Loucy (cell line): ENCODE results near the gene HS6ST3.

Experiments used
- H2AFZ ChIP-seq: fragments of 200-600 bp; sonication (generic); 2 replicates; pipeline ENCODE4 v1.6.0; 2016; ENCODE audit warnings: antibody characterized with exemption, mild to moderate bottlenecking, low read length, moderate library complexity
- H3F3A ChIP-seq: fragments of 200-600 bp; 2 replicates; pipeline ENCODE4 v1.6.0; 2016; ENCODE audit warnings: antibody characterized with exemption, low read depth, mild to moderate bottlenecking
- H3K27me3 ChIP-seq: fragments of 200-600 bp; sonication (generic); 2 replicates; pipeline ENCODE4 v1.6.1; 2014; ENCODE audit warnings: low read length, mild to moderate bottlenecking; ENCODE audit not compliant: insufficient read depth, poor library complexity, severe bottlenecking
- H3K36me3 ChIP-seq: fragments of 200-600 bp; sonication (generic); 2 replicates; pipeline ENCODE4 v1.6.1; 2016; ENCODE audit warnings: low read length; ENCODE audit not compliant: insufficient read depth
- H3K4me1 ChIP-seq: fragments of 200-600 bp; sonication (generic); 2 replicates; pipeline ENCODE4 v1.5.1; 2014; ENCODE audit warnings: low read length, mild to moderate bottlenecking; ENCODE audit not compliant: insufficient read depth, poor library complexity, severe bottlenecking
- H3K4me2 ChIP-seq: fragments of 200-600 bp; sonication (generic); 2 replicates; pipeline ENCODE4 v1.6.0; 2014; ENCODE audit warnings: antibody characterized with exemption, low read length, low read depth, mild to moderate bottlenecking; ENCODE audit not compliant: poor library complexity, severe bottlenecking
- H3K4me3 ChIP-seq: fragments of 200-600 bp; sonication (generic); 2 replicates; pipeline ENCODE4 v1.5.1; 2014; ENCODE audit warnings: low read length, mild to moderate bottlenecking, mixed read lengths; ENCODE audit not compliant: poor library complexity, severe bottlenecking
- H3K79me2 ChIP-seq: fragments of 200-600 bp; sonication (generic); 2 replicates; pipeline ENCODE4 v1.6.1; 2014; ENCODE audit warnings: low read length; ENCODE audit not compliant: insufficient read depth
- H3K9ac ChIP-seq: fragments of 200-600 bp; sonication (generic); 2 replicates; pipeline ENCODE4 v1.6.0; 2014; ENCODE audit warnings: mild to moderate bottlenecking, low read depth, low read length, moderate library complexity; ENCODE audit not compliant: poor library complexity, severe bottlenecking
- H3K9me2 ChIP-seq: fragments of 200-600 bp; sonication (generic); replicated peaks from 2 replicates; pipeline ENCODE4 v1.6.1; 2016; ENCODE audit warnings: low read depth, low read length, mixed read lengths
- H3K9me3 ChIP-seq: fragments of 200-600 bp; sonication (generic); 2 replicates; pipeline ENCODE4 v1.6.1; 2014; ENCODE audit warnings: mild to moderate bottlenecking, antibody characterized with exemption, low read length, low read depth; ENCODE audit not compliant: insufficient read depth
- H4K20me1 ChIP-seq: fragments of 200-600 bp; sonication (generic); 2 replicates; pipeline ENCODE4 v1.6.0; 2014; ENCODE audit warnings: antibody characterized with exemption, low read length, mild to moderate bottlenecking; ENCODE audit not compliant: insufficient read depth, poor library complexity, severe bottlenecking
- EZH2phosphoT487 ChIP-seq: fragments of 200-600 bp; IDR thresholded peaks from 2 replicates; pipeline ENCODE4 v1.6.1; 2018; ENCODE audit warnings: antibody characterized with exemption, mild to moderate bottlenecking, moderate library complexity, borderline replicate concordance
- TF ChIP-seq, protein P1 (sequence below): fragments of 200-600 bp; sonication (generic); conservative IDR thresholded peaks from 2 replicates; pipeline ENCODE4 v1.5.1; 2014; ENCODE audit warnings: mild to moderate bottlenecking, antibody characterized with exemption, low read length

HS6ST3 gene

DNA sequence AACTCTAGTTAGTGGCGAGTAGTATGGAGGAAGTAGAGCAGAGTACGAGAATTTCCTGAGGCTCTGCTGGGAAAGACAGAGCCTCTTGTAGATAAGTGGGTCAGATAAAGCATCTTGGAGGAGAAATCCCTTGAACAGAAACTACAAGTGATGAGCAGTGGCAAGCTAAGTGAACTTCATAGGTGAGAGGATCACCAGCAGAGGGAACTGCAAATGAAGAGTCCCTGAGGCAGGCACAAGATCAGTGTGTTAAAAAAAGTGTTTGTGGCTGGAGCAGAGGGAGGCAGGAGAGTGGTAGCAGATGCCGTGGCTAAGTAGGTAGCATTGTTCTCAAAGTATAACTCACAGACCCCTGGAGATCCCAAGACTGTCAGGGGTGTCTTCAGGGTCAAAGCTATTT, 437.6 kb downstream of the HS6ST3 start:
- H3K9me3 ChIP-seq, result no peaks in the 10 kb centered on the region
- H3K4me1 ChIP-seq, result no peaks in the 10 kb centered on the region
- no peaks in the 10 kb centered on the region for H3K9me2 ChIP-seq
- H2AFZ ChIP-seq, result no peak overlapping the region
- no peak overlapping the region for H3K9ac ChIP-seq
- no peaks in the 10 kb centered on the region for H3K36me3 ChIP-seq
- H3K4me2 ChIP-seq, result no peak overlapping the region
- no peaks in the 10 kb centered on the region for H3K27me3 ChIP-seq
- no peak for TF ChIP-seq EZH2phosphoT487
- TF ChIP-seq, protein P1, sequence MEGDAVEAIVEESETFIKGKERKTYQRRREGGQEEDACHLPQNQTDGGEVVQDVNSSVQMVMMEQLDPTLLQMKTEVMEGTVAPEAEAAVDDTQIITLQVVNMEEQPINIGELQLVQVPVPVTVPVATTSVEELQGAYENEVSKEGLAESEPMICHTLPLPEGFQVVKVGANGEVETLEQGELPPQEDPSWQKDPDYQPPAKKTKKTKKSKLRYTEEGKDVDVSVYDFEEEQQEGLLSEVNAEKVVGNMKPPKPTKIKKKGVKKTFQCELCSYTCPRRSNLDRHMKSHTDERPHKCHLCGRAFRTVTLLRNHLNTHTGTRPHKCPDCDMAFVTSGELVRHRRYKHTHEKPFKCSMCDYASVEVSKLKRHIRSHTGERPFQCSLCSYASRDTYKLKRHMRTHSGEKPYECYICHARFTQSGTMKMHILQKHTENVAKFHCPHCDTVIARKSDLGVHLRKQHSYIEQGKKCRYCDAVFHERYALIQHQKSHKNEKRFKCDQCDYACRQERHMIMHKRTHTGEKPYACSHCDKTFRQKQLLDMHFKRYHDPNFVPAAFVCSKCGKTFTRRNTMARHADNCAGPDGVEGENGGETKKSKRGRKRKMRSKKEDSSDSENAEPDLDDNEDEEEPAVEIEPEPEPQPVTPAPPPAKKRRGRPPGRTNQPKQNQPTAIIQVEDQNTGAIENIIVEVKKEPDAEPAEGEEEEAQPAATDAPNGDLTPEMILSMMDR, result no peak
- no peaks in the 10 kb centered on the region for H4K20me1 ChIP-seq
- H3K79me2 ChIP-seq, result no peaks in the 10 kb centered on the region
- H3K4me3 ChIP-seq, result no peak overlapping the region
- no peaks in the 10 kb centered on the region for H3F3A ChIP-seq

GRCh38 chr13:96532804-96533203, 442.9 kb downstream of the HS6ST3 start:
- no peak for TF ChIP-seq EZH2phosphoT487
- no peak overlapping the region for H3K4me2 ChIP-seq
- H3F3A ChIP-seq, result no peaks in the 10 kb centered on the region
- no peaks in the 10 kb centered on the region for H3K4me1 ChIP-seq
- H3K9ac ChIP-seq, result no peak overlapping the region
- H3K9me2 ChIP-seq, result no peaks in the 10 kb centered on the region
- no peaks in the 10 kb centered on the region for H3K36me3 ChIP-seq
- H4K20me1 ChIP-seq, result no peaks in the 10 kb centered on the region
- H3K79me2 ChIP-seq, result no peaks in the 10 kb centered on the region
- no peak overlapping the region for H3K4me3 ChIP-seq
- no peak overlapping the region for H2AFZ ChIP-seq
- H3K9me3 ChIP-seq, result no peaks in the 10 kb centered on the region; the same call in 1 of the 2 replicates
- no peaks in the 10 kb centered on the region for H3K27me3 ChIP-seq

- Histone ChIP-seq H3K27me3 (no peaks in the 10 kb centered on the region), H3K9me2 (no peaks in the 10 kb centered on the region), H3K4me2 (no peak overlapping the region), H3K4me1 (no peaks in the 10 kb centered on the region), H2AFZ (no peak overlapping the region), H3K79me2 (no peaks in the 10 kb centered on the region), H3K4me3 (no peak overlapping the region), H3K9ac (no peak overlapping the region), H3K9me3 (no peaks in the 10 kb centered on the region; the same call in 1 of the 2 replicates), H4K20me1 (no peaks in the 10 kb centered on the region), H3F3A (no peaks in the 10 kb centered on the region), H3K36me3 (no peaks in the 10 kb centered on the region)
- TF ChIP-seq, protein P1, result no peak
- no peak for TF ChIP-seq EZH2phosphoT487
These were observed 443.5 kb downstream of the HS6ST3 start for GRCh38 chr13:96533408-96533807.

- TF ChIP-seq EZH2phosphoT487, result no peak
- TF ChIP-seq, protein P1, result no peak
- no peaks in the 10 kb centered on the region for H3K4me1 ChIP-seq
- H3F3A ChIP-seq, result no peaks in the 10 kb centered on the region
- H3K79me2 ChIP-seq, result no peaks in the 10 kb centered on the region
- H3K9ac ChIP-seq, result no peak overlapping the region
- no peaks in the 10 kb centered on the region for H3K9me3 ChIP-seq
- no peaks in the 10 kb centered on the region for H3K27me3 ChIP-seq
- H3K4me2 ChIP-seq, result no peak overlapping the region
- H3K36me3 ChIP-seq, result no peaks in the 10 kb centered on the region
- no peaks in the 10 kb centered on the region for H4K20me1 ChIP-seq
- H2AFZ ChIP-seq, result no peak overlapping the region
- no peak overlapping the region for H3K4me3 ChIP-seq
- no peaks in the 10 kb centered on the region for H3K9me2 ChIP-seq
These were observed 449.9 kb downstream of the HS6ST3 start for GRCh38 chr13:96539791-96540190.
